ENCODE results near the gene NPC2. TPM values are rescaled to one million over a fixed set of nuclear protein-coding genes. Genes with fewer than 3 reads are reported as not detected.
A peak's percentile ranks its signal among the peaks of the same experiment; 100 is the strongest.
"Not testable (repeated sequence)": the region's sequence is repeated elsewhere in the genome, so short reads cannot be mapped to it uniquely, and the experiment has no call there.

NPC2 gene
- polyA plus RNA-seq (2013, experiment 1 of 2), result 199 TPM
- polyA plus RNA-seq (2013, experiment 2 of 2), result 205 TPM

DNA sequence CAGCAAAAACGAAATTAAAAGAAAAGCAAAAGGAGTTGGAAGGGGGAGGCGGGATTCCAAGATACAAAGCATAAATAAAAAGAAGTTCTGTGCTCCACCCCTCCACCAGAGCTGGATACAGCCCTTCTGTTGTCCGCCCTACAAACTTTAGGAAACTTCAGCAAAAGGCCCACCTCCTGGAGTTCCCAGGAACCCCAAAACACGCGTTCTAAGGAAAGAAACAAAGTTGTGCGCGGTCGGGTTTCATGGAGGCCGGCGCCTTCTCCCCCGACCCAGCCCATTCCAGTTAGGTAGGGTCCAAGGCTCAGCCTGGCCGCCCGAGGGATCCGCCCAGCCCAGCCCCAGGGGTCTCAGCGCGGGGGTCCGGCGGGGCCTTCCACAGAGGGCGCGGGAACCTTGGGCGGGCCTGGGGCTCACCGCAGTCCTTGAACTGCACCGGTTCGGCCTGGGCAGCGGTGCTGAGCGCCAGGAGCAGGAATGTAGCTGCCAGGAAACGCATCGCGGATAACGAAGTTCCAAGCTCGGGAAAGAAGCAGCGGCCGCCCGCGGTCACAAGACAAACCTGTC lies at the start of gene NPC2:
TSS of gene NPC2 (minus strand) at position 530 of the 567 bp plus-strand sequence. CDS start at position 499, 31 bp downstream.
- Histone ChIP-seq H3K4me3 (ENCODE audit: extremely low read depth, insufficient read depth, low read length, poor library complexity, severe bottlenecking) (peak within 1 kb of the TSS; percentile 89), H3K27ac (ENCODE audit: low read depth, low read length, severe bottlenecking) (peak within 1 kb of the TSS; percentile 90), H3K9me3 (ENCODE audit: control insufficient read depth, low read length) (no peaks in the 10 kb centered on the region), H3K4me1 (ENCODE audit: control insufficient read depth, insufficient read depth, low read length, poor library complexity, severe bottlenecking) (peaks cover 26% of the 10 kb centered on the region), H3K36me3 (ENCODE audit: control insufficient read depth, insufficient read depth, low read length) (peaks cover 21% of the 10 kb centered on the region)
- WGBS, 2 experiments (ENCODE audit: insufficient coverage in 2 of 2), result 0% methylated on average over 25 to 32 of the region's 35 CpGs

DNA sequence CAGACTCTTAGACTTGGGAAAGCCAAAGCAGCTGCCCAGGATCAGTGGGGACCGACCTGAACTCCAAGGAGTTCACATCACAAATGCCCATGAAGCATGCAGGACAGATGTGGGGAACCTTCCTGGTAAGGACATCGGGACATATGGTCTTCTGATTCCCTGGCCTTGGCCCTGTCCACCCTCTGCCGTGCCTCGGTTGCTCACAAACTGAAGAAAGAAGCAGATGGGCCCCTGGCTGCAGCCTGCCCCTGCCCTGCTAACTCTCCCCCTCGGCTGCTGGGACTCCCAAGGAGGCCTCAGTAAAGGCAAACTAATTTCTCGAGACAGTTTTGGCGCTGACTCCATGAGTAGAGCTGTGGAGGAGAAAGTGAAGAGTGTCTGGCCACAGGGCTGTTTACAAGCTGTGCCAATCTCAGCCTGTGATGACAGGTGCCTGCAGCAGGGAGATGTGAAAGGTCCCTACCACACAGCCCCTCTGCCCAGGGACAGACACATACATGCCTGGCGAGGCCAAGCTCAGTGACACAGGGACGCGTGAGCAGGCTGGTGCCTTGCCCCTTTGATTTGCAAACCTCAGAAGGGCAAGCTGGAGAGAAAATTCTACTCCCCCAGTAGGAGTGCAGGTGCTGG lies 49.1 kb upstream of the NPC2 start:
- peaks cover 37% of the 10 kb centered on the region for H3K36me3 ChIP-seq (ENCODE audit: control insufficient read depth, insufficient read depth, low read length)
- no peak overlapping the region for H3K27ac ChIP-seq (ENCODE audit: low read depth, low read length, severe bottlenecking)
- no peaks in the 10 kb centered on the region for H3K9me3 ChIP-seq (ENCODE audit: control insufficient read depth, low read length)
- no peaks in the 10 kb centered on the region for H3K4me1 ChIP-seq (ENCODE audit: control insufficient read depth, insufficient read depth, low read length, poor library complexity, severe bottlenecking)
- H3K4me3 ChIP-seq (ENCODE audit: extremely low read depth, insufficient read depth, low read length, poor library complexity, severe bottlenecking), result no peak overlapping the region
- 83 to 92% methylated on average over 9 to 10 of the region's 10 CpGs for WGBS, 2 experiments (ENCODE audit: insufficient coverage in 2 of 2)

DNA sequence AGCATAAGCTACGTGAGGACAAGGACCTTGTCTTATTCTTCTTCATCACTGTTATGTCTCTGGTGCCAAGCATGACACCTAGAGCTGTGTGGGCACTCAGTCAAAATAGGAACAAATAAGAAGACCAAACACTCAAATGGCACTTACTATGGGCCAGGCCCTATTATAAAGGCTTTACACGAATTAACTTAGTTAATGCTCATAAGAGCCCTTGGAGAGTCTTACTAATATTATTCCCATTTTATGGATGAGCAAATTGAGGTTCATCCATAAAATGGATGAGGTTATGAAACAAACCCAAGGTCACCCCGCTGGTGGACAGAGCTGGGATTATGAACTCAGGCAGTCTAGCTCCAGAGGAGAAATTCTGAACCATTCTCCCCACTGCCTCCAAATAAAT lies 48.1 kb upstream of the NPC2 start:
- 95 to 100% methylated on average over 1 to 3 of the region's 3 CpGs for WGBS, 2 experiments (ENCODE audit: insufficient coverage in 2 of 2)
- H3K9me3 ChIP-seq (ENCODE audit: control insufficient read depth, low read length), result no peaks in the 10 kb centered on the region
- H3K4me3 ChIP-seq (ENCODE audit: extremely low read depth, insufficient read depth, low read length, poor library complexity, severe bottlenecking), result no peak overlapping the region
- peaks cover 28% of the 10 kb centered on the region for H3K36me3 ChIP-seq (ENCODE audit: control insufficient read depth, insufficient read depth, low read length)
- H3K27ac ChIP-seq (ENCODE audit: low read depth, low read length, severe bottlenecking), result no peak overlapping the region
- no peaks in the 10 kb centered on the region for H3K4me1 ChIP-seq (ENCODE audit: control insufficient read depth, insufficient read depth, low read length, poor library complexity, severe bottlenecking)

DNA sequence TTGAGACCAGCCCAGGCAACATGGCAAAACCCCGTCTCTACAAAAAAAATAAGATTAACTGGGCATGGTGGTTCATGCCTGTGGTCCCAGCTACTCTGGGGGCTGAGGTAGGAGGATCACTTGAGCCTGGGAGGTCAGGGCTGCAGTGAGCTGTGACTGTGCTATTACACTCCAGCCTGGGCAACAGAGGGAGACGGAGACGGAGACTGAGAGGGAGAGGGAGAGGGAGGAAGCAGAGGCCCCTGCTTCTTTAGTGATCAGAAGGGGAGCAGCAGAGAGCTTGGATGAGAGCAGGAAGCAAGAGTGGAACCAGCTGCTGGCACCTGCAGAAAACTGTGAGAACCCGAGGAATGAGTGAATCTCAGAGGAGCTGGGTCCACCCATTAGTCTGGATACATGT lies 46.4 kb upstream of the NPC2 start:
- Histone ChIP-seq H3K27ac (ENCODE audit: low read depth, low read length, severe bottlenecking) (no peak overlapping the region), H3K4me1 (ENCODE audit: control insufficient read depth, insufficient read depth, low read length, poor library complexity, severe bottlenecking) (no peaks in the 10 kb centered on the region), H3K9me3 (ENCODE audit: control insufficient read depth, low read length) (no peaks in the 10 kb centered on the region), H3K36me3 (ENCODE audit: control insufficient read depth, insufficient read depth, low read length) (peaks cover 17% of the 10 kb centered on the region), H3K4me3 (ENCODE audit: extremely low read depth, insufficient read depth, low read length, poor library complexity, severe bottlenecking) (no peak overlapping the region)
- WGBS, 2 experiments (ENCODE audit: insufficient coverage in 2 of 2), result 83 to 88% methylated on average over 3 to 4 of the region's 4 CpGs

DNA sequence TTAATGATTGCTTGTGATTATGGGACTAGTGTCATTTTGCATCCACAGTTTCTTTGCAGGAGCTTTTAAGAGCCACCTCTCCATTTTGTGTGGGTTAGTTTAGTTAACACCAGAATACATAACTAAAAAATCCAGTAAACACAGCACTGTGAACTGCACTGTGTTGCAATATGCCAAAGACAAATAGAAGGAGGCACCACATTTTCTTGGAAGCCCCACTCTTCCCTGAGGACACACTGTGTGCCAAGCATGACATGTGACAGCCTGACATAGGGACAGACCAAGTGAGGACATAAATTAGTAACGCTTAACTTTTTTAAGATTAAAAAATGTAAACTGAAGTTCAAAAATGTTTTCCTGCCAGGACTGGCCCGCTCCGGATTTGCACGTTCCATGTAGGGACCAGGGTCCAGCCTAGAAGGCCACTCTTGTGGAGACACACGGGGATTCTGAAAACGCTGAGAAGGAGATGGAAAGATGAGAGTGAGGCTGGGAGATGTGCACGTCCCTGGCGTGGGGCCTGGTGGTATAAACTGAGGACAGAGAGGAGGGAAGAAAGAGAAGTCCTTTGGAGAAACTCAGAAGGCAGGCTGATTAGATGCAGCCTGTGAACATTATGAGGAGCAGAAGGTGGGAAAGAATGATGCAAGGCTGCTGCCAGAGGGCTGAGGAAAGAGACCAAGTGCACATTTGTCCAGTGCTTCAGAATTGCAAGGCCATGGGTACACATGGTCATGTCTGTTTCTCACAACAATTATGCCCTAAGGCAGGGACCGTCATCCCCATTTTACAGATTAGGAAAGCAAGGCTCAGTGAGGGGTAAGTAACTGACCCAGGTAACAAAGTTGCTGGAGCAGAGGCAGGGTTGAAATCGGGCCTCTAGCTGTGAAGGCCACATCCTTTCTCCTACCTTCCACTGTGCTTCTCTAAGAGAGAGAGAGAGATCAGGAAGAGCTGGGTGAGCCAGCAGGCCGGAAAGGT lies 45.6 kb upstream of the NPC2 start:
- H3K27ac ChIP-seq (ENCODE audit: low read depth, low read length, severe bottlenecking), result no peak overlapping the region
- H3K4me1 ChIP-seq (ENCODE audit: control insufficient read depth, insufficient read depth, low read length, poor library complexity, severe bottlenecking), result no peaks in the 10 kb centered on the region
- no peaks in the 10 kb centered on the region for H3K9me3 ChIP-seq (ENCODE audit: control insufficient read depth, low read length)
- H3K36me3 ChIP-seq (ENCODE audit: control insufficient read depth, insufficient read depth, low read length), result peaks cover 13% of the 10 kb centered on the region
- H3K4me3 ChIP-seq (ENCODE audit: extremely low read depth, insufficient read depth, low read length, poor library complexity, severe bottlenecking), result no peak overlapping the region
- 92 to 95% methylated on average over 8 to 9 of the region's 11 CpGs for WGBS, 2 experiments (ENCODE audit: insufficient coverage in 2 of 2)

DNA sequence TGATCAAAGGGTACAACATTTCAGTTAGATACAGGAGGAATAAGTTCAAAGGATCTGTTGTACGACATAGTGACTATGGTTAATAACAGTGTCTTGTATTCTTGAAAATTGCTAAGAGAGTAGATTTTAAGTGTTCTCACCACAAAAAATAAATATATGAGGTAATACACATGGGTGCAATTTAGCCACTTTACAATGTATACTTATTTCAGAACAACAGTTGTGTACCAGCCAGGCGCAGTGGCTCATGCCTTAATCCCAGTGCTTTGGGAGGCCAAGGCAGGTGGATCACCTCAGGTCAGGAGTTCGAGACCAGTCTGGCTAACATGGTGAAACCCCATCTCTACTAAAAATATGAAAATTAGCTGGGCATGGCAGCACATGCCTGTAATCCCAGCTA lies 43.2 kb upstream of the NPC2 start:
- H3K9me3 ChIP-seq (ENCODE audit: control insufficient read depth, low read length); H3K27ac ChIP-seq (ENCODE audit: low read depth, low read length, severe bottlenecking); H3K4me3 ChIP-seq (ENCODE audit: extremely low read depth, insufficient read depth, low read length, poor library complexity, severe bottlenecking); H3K4me1 ChIP-seq (ENCODE audit: control insufficient read depth, insufficient read depth, low read length, poor library complexity, severe bottlenecking): not testable (repeated sequence)
- 92 to 94% methylated on average over 2 to 3 of the region's 3 CpGs for WGBS, 2 experiments (ENCODE audit: insufficient coverage in 2 of 2)
- peaks cover 11% of the 10 kb centered on the region for H3K36me3 ChIP-seq (ENCODE audit: control insufficient read depth, insufficient read depth, low read length)

DNA sequence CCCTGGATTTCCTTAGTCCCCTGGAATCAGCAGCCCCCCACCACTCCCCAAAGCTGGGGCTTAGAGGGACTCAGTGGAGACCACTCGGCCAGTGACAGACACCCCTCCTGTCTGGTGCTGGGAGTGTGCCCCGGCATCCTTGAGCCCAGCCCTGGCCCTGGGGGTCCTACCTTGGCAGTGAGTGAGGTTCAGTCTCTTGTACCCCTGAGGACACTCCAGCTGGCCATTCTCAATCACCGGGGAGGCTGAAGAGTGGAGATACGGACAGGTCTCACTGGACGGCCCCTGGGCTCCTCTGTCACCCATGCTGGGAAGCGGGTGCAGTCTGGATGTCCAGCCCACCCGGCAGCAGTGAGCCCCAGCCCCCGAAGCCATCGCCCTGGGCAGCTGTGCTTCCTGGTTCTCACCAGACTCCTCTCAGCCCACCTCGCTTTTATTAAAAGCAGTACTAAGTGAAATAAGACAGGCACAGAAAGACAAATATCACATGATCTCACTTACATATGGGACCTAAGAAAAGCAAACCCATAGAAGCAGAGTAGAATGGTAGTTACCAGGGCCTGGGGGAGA lies 42.7 kb upstream of the NPC2 start:
- Histone ChIP-seq H3K4me1 (ENCODE audit: control insufficient read depth, insufficient read depth, low read length, poor library complexity, severe bottlenecking) (no peaks in the 10 kb centered on the region), H3K4me3 (ENCODE audit: extremely low read depth, insufficient read depth, low read length, poor library complexity, severe bottlenecking) (no peak overlapping the region), H3K9me3 (ENCODE audit: control insufficient read depth, low read length) (no peaks in the 10 kb centered on the region), H3K27ac (ENCODE audit: low read depth, low read length, severe bottlenecking) (no peak overlapping the region), H3K36me3 (ENCODE audit: control insufficient read depth, insufficient read depth, low read length) (peaks cover 13% of the 10 kb centered on the region)
- WGBS, 2 experiments (ENCODE audit: insufficient coverage in 2 of 2), result 85 to 86% methylated on average over 9 to 10 of the region's 10 CpGs

DNA sequence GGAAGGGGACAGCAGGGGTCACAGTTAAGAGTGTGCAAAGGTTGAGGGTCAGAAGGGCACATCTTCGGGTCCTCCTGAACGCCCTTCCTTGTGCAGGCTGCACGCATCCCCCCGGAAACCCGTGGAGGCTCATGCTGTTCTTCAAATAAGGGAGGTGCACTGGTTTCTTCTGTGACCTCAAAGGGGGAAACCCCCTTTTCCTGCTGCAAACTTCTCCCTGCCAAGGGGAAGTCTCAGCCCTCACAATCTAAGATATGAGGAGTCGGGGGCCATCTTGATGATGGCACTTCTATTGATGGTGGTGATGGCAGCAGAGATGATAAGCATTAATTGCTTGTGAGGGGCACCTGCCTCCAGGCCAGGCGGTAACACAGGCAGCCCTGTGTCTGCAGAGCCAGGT lies 40.5 kb upstream of the NPC2 start:
- H3K4me1 ChIP-seq (ENCODE audit: control insufficient read depth, insufficient read depth, low read length, poor library complexity, severe bottlenecking), result no peaks in the 10 kb centered on the region
- no peak overlapping the region for H3K4me3 ChIP-seq (ENCODE audit: extremely low read depth, insufficient read depth, low read length, poor library complexity, severe bottlenecking)
- no peaks in the 10 kb centered on the region for H3K9me3 ChIP-seq (ENCODE audit: control insufficient read depth, low read length)
- 93 to 98% methylated on average over 6 of the region's 7 CpGs for WGBS, 2 experiments (ENCODE audit: insufficient coverage in 2 of 2)
- H3K36me3 ChIP-seq (ENCODE audit: control insufficient read depth, insufficient read depth, low read length), result peaks cover 12% of the 10 kb centered on the region
- H3K27ac ChIP-seq (ENCODE audit: low read depth, low read length, severe bottlenecking), result no peak overlapping the region

DNA sequence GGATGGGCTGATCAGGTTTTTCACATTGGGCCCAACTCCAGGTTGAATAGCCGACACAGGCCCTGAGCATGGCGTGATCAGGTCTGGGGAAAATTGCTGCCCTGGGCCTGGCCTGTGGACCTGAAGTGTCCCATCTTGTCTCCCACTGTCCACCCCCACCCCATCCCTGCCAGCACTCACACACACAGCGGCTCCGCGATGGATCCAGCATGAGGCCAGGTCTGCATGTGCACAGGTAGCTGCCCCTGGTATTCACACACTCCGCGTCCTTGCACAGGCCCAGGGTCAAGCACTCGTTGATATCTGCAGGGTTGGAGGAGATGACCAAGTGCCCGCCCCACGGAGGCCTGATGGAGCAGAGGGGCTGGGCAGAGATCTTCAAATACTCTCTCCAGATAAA lies 39.1 kb upstream of the NPC2 start:
- Histone ChIP-seq H3K9me3 (ENCODE audit: control insufficient read depth, low read length) (no peaks in the 10 kb centered on the region), H3K36me3 (ENCODE audit: control insufficient read depth, insufficient read depth, low read length) (peaks cover 12% of the 10 kb centered on the region), H3K27ac (ENCODE audit: low read depth, low read length, severe bottlenecking) (no peak overlapping the region), H3K4me3 (ENCODE audit: extremely low read depth, insufficient read depth, low read length, poor library complexity, severe bottlenecking) (no peak overlapping the region), H3K4me1 (ENCODE audit: control insufficient read depth, insufficient read depth, low read length, poor library complexity, severe bottlenecking) (no peaks in the 10 kb centered on the region)
- 96 to 100% methylated on average over 8 of the region's 10 CpGs for WGBS, 2 experiments (ENCODE audit: insufficient coverage in 2 of 2)

DNA sequence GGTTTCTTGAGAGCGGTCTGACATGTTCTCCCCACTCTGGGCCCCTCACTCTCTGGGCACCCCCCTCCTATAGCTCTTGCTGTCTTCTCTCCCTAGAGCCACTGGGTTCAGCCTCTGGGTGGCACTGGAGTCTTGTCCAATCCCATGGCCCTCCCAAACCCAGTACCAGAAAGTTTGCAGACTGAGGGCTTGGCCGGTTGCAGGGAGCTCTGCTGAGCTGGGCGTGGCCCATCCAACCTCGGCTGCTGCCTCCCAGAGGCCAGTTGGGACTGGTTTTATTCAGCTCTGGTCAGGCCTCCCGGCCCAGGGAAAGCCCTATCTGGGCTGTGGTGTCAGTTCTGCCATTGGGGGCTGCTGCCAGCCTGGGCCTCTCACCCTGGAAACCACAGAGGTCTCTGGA lies 38.4 kb upstream of the NPC2 start:
- H3K9me3 ChIP-seq (ENCODE audit: control insufficient read depth, low read length), result no peaks in the 10 kb centered on the region
- H3K4me1 ChIP-seq (ENCODE audit: control insufficient read depth, insufficient read depth, low read length, poor library complexity, severe bottlenecking), result no peaks in the 10 kb centered on the region
- 29 to 45% methylated on average over 4 to 5 of the region's 5 CpGs for WGBS, 2 experiments (ENCODE audit: insufficient coverage in 2 of 2)
- no peak overlapping the region for H3K4me3 ChIP-seq (ENCODE audit: extremely low read depth, insufficient read depth, low read length, poor library complexity, severe bottlenecking)
- peaks cover 12% of the 10 kb centered on the region for H3K36me3 ChIP-seq (ENCODE audit: control insufficient read depth, insufficient read depth, low read length)
- no peak overlapping the region for H3K27ac ChIP-seq (ENCODE audit: low read depth, low read length, severe bottlenecking)

Data from mesodermal cell (in vitro differentiated cells).